ENCODE data around the gene EPOP.

Gene EPOP

GRCh38 chr17:38674749-38675615 is at the start of gene EPOP:
TSS of gene EPOP (minus strand) at chr17:38674957. CDS start at chr17:38674495, 462 bp downstream.
- peak; percentile 92 for DNase-seq

DNA sequence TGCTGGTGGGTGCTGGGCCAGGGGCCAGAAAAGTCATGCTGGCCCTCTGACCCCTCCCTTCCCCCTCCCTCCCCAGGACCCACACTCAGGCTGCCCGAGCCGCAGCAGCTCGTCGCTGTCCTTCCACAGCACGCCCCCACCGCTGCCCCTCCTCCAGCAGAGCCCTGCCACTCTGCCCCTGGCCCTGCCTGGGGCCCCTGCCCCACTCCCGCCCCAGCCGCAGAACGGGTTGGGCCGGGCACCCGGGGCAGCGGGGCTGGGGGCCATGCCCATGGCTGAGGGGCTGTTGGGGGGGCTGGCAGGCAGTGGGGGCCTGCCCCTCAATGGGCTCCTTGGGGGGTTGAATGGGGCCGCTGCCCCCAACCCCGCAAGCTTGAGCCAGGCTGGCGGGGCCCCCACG is 47.0 kb upstream of the EPOP start:
- no peak for DNase-seq

DNA sequence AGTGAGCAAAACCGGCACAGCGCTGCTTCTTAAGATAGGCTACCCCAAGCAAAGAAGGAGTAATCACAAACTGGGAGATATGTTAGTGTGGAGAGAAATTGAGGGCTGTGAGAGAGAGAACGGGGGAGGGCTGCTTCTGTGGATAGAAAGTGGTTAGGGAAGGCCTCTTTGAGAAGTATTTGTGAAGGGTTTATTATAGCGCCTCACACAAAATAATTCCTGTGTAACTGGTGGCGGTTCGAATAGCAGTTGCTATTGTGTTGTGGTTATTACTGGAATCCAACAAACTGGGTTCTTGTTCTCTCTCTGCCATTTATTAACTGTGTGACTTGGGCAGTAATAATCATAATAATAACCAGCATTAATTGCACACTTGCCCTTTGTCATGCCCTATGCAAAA is 46.2 kb upstream of the EPOP start:
- DNase-seq, result no peak

DNA sequence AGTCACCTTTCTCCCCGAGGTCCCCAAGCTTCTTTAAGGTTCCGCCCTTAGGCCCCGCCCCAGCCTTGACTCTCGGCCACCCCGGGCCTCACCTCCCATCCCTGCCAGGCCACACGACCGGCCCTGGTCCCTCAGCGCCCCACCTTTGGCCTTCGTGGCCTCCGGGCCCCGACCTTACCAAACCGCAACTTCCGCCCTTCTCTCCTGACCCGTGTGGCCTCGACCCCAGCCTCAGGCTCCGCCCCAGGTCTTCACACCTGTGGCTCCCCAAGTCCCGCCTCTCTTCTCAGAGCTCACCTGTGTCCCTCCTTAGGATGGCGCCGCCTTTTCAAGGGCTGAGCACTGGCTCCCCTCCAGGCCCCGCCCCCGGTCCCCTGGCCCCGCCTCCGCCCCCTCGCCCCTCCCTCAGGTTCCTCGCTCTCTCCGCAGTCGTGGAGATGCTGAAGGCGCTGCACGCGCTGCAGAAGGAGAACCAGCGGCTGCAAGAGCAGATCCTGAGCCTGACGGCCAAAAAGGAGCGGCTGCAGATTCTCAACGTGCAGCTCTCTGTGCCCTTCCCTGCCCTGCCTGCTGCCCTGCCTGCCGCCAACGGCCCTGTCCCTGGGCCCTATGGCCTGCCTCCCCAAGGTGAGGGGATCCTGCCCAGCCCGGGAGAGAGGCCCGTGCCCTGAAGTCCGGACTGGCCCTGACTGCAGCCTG is 45.3 kb upstream of the EPOP start:
- DNase-seq, result no peak

DNA sequence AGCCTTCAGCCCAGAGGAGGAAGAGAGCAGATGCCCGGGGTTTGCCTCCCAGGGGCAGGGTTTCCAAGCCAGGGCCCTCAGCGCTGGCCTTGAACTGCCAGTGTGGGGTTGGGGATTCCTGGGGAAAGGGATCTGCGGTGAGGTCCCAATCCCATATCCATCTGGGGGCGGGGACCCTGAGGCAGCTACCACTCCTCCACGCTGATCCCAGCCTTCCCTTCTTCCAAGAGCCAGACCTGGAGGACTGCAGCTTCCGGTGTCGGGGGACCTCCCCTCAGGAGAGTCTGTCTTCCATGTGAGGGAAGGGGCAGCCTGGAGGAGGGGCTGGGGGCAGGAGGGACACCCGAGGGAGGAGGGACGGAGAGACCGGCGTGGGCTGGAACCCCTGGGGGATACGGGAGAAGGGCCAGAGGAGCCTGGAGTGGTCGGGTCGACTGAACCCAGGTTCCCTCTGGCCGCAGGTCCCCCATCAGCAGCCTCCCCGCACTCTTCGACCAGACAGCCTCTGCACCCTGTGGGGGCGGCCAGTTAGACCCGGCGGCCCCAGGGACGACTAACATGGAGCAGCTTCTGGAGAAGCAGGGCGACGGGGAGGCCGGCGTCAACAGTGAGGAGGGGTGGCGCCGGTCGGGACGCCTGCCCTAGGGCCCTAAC is 44.7 kb upstream of the EPOP start:
- no peak for DNase-seq

GRCh38 chr17:38717139-38717745 is 42.5 kb upstream of the EPOP start:
- DNase-seq, result no peak

DNA sequence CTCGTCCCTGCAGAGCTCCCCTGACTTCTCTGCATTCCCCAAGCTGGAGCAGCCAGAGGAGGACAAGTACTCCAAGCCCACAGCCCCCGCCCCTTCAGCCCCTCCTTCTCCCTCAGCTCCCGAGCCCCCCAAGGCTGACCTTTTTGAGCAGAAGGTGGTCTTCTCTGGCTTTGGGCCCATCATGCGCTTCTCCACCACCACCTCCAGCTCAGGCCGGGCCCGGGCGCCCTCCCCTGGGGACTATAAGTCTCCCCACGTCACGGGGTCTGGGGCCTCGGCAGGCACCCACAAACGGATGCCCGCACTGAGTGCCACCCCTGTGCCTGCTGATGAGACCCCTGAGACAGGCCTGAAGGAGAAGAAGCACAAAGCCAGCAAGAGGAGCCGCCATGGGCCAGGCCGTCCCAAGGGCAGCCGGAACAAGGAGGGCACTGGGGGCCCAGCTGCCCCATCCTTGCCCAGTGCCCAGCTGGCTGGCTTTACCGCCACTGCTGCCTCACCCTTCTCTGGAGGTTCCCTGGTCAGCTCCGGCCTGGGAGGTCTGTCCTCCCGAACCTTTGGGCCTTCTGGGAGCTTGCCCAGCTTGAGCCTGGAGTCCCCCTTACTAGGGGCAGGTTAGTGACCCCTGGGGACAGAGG is 41.7 kb upstream of the EPOP start:
- no peak for DNase-seq

- DNase-seq, result no peak
These were observed 40.6 kb upstream of the EPOP start for GRCh38 chr17:38715216-38715943.

DNA sequence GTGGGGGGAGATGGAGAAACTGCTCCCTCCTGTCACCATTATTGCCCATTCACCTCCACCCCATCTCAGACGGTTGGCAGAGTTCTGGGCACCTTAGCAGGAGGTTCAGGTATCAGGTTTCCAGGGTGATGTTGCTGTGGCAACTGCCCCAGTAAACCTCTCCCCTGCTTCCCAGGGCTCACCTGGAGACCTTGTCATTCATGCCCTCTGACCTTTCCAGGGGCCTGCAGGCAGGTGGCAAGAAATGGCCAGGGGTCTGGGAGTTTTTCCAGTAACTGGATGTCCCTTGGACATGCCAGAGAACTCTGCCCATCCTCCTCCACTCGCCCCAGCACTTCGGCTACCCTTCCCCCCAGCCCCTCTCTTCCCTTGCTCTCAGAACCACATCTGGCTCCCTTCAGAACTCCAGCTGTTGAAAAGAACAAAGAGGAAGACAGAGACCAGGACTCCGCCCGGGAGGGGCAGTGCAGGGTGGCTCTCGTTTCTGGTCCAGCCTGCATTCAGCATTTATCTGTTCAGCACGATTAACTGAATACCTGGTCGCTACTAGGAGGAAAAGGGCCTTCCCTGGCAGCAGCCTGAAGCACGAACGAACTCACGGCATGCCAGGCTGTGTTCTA is 38.8 kb upstream of the EPOP start:
- DNase-seq, result peak; percentile 40

DNA sequence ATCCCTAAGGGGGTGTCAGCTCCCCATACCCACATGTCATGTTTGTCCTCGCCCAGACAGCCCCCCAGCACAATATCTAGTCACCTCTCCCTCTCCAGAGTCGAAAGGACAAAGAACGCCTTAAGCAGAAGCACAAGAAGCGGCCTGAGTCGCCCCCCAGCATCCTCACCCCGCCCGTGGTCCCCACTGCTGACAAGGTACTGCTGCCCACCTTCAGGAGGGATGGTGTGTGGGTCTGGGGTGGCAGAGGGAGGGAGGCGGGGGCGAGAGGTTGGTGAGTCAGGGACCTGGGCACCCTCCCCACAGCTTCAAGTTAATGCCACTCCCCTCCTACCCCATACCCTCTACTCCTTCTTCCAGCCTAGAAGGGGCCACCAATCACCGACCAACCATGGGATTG is 37.8 kb upstream of the EPOP start:
- DNase-seq, result no peak

- DNase-seq, result no peak
These were observed 37.2 kb upstream of the EPOP start for GRCh38 chr17:38711792-38712571.

DNA sequence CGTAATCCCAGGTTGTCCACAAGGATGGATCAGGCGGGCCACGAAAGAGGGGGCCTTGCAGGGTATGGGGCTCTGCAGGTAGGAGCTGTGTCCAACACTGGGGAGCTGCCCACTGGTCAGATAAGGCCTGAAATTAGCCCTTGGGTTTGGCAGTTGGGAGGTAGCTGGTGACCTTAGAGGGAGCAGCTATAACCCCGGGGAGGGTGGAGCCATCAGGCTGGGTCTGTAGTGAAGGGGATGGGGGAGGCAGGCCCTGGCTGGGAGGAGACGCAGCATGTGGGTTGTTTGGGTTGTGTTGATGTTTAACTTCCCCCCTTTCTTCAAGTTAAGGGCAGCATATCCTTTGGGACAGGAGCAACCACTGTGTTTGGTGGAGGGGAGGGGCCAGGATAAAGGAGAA is 36.2 kb upstream of the EPOP start:
- no peak for DNase-seq

DNA sequence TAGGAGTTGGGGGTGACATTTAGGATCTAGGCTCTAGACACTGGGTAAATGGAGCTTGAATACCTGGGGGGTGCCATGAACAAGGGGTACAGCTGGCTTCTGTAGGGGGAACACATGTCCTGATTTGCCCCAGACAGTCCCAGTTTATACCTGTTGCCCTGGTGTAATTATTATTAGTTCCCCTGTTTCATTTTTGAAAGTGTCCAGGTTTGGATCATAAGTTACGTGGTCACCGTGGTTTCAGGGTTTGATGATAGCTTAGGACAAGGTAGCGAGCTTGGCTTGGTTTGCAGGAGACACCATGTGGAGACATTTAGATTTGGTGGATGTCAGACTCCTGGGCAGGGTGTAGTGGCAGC is 35.8 kb upstream of the EPOP start:
- no peak for DNase-seq

DNA sequence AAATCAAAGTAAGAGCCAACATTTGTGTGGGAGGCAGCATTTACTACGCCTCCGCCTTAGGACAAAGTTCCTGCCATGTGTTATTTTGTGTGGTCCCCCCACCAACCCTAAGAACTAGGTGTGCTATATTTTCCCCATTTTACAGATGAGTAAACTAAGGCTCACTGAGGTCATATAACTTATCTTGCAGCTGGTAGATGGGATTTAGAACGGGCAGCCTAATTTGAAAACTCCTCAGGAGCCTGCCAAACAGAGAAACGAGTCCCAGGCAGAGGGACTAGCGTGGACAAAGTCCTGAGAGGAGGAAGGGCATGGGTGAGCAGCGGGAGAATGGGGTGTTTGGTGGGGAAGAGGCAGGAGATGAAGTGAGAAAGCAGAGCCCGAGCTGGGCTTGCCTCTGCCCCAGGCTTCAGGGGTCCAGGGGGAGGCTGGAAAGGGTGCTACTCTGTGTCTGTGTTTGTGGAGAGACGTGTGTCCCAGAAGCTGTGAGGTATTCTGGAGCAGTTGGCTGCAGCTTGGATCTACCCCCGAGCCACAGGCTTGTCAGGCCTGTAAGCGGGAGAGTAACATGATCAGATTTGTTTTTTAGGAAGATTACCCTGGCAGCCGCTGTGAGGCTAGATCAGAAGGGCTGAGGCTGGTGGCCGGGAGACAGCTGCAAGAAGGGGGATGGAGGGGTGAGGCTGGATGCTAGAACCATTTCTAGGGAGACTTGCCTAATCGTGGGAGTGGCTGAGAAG is 35.3 kb upstream of the EPOP start:
- no peak for DNase-seq

DNA sequence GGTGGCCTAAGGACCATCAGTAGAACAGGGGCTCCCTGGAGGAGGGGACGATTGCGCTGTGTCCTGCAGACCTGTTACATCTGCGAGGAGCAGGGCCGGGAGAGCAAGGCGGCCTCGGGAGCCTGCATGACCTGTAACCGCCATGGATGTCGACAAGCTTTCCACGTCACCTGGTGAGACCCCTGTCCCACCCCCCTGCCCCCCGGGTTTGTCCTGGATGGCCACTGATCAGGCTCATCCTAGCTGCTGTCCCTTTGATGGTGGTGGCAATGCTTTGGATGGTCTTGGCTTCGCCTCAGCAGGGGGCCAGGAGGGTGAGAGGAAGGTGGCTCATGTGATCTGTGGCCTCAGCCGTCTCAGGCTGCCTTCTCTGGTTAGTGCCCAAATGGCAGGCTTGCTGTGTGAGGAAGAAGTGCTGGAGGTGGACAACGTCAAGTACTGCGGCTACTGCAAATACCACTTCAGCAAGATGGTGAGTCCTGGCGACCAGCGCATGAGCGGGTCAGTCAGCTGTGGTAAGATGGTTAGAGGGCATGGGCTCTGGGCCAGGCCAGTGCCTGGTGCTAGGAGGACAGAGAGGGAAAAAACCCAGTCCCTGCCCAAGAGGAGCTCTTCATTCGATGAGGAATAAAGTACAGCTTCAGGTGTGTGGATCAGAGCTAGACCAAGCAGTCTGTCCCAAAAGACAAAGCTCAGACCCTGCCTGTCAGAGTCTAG is 34.5 kb upstream of the EPOP start:
- DNase-seq, result no peak

- no peak for DNase-seq
These were observed 33.1 kb upstream of the EPOP start for GRCh38 chr17:38707678-38708351.

- no peak for DNase-seq
These were observed 31.9 kb upstream of the EPOP start for GRCh38 chr17:38706505-38707216.

- DNase-seq, result peak; percentile 73
These were observed 31.2 kb upstream of the EPOP start for GRCh38 chr17:38705803-38706504.
